Measurements from ENCODE around the gene GPC1.

- TF ChIP-seq POLR2A (IDR thresholded peaks at IDR 0.05; ENCODE audit: low read length), result no peak
- TF ChIP-seq GATA1 (IDR thresholded peaks at IDR 0.05; ENCODE audit: low read depth, low read length), result no peak
Measured at GRCh38 chr2:240464514-240465241, 29.2 kb downstream of the GPC1 start.

All from erythroblast (primary cell).